Measurements from ENCODE around the gene BMP6.

- TF ChIP-seq, protein P1, sequence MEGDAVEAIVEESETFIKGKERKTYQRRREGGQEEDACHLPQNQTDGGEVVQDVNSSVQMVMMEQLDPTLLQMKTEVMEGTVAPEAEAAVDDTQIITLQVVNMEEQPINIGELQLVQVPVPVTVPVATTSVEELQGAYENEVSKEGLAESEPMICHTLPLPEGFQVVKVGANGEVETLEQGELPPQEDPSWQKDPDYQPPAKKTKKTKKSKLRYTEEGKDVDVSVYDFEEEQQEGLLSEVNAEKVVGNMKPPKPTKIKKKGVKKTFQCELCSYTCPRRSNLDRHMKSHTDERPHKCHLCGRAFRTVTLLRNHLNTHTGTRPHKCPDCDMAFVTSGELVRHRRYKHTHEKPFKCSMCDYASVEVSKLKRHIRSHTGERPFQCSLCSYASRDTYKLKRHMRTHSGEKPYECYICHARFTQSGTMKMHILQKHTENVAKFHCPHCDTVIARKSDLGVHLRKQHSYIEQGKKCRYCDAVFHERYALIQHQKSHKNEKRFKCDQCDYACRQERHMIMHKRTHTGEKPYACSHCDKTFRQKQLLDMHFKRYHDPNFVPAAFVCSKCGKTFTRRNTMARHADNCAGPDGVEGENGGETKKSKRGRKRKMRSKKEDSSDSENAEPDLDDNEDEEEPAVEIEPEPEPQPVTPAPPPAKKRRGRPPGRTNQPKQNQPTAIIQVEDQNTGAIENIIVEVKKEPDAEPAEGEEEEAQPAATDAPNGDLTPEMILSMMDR (IDR thresholded peaks at IDR 0.05) = no peak
- TF ChIP-seq POLR2A (IDR thresholded peaks at IDR 0.05) = no peak
Observed at GRCh38 chr6:7731294-7731693, 5.4 kb downstream of the BMP6 start.
